ENCODE results near the gene C11orf97. TPM values are rescaled to one million over a fixed set of nuclear protein-coding genes. Genes with fewer than 3 reads are reported as not detected.

The C11orf97 gene
- total and polyA plus RNA-seq, 12 donors: 0.17 TPM; not detected in 11

DNA sequence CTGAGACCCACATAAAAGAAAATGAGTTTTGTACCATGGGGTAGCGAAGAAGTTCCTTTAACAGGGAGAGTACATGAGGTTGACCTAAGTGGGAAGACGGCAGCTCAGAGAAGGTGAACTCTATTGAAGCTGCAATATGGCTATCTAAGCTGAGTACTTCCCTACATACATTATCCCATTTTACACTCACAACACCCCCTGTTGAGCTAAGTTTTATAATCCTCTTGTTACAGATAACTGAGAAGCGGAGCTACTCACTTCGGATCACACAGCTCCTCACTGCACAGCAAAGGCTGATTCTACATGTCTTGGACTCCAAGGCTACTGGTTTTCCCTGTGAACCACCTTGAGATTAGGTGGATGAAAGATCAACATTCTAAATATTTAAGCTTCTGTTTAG lies 46.7 kb downstream of the C11orf97 start:
- Histone ChIP-seq H3K4me1 (replicated peaks in 1 of 2) (peaks cover 4 to 7% of the 10 kb centered on the region in 2 donors), H3K36me3 (replicated peaks in 1 of 2) (no peaks in the 10 kb centered on the region), H3K27me3 (no peaks in the 10 kb centered on the region), H3K4me3 (no peak overlapping the region), H3K27ac (no peak overlapping the region), H3K9me3 (replicated peaks in 1 of 3) (no peaks in the 10 kb centered on the region)
- intact Hi-C loops (cut with DNase I): no loop called here
- DNase-seq: no peak
- no peak for TF ChIP-seq POLR2A (IDR thresholded peaks at IDR 0.05)
- TF ChIP-seq, protein P1, sequence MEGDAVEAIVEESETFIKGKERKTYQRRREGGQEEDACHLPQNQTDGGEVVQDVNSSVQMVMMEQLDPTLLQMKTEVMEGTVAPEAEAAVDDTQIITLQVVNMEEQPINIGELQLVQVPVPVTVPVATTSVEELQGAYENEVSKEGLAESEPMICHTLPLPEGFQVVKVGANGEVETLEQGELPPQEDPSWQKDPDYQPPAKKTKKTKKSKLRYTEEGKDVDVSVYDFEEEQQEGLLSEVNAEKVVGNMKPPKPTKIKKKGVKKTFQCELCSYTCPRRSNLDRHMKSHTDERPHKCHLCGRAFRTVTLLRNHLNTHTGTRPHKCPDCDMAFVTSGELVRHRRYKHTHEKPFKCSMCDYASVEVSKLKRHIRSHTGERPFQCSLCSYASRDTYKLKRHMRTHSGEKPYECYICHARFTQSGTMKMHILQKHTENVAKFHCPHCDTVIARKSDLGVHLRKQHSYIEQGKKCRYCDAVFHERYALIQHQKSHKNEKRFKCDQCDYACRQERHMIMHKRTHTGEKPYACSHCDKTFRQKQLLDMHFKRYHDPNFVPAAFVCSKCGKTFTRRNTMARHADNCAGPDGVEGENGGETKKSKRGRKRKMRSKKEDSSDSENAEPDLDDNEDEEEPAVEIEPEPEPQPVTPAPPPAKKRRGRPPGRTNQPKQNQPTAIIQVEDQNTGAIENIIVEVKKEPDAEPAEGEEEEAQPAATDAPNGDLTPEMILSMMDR (IDR thresholded peaks at IDR 0.05): no peak
- 95 to 98% (median 98%) methylated on average over 4 of the region's 4 CpGs for WGBS, 4 donors

DNA sequence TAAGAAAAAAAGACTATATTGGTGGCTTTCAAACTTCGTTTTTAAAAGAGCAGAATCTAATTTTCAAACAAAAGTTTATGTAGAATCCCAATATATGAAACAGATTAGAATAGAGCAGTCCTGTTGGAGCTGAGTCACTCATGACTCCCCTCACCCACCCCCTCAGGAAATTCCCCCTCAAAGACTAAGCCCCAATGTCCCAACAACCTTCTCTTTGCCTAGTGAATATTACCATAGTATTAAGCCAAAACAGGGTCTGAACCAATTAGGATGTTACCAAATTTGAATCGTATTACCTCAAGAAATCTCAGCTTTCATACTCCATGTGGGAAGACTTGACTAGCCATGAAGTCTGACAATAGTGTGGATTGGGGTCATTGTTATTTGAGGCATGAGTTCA lies 47.1 kb downstream of the C11orf97 start:
- Histone ChIP-seq H3K27ac (no peak overlapping the region), H3K4me1 (replicated peaks in 1 of 2) (peaks cover 4 to 8% of the 10 kb centered on the region in 2 donors), H3K27me3 (no peaks in the 10 kb centered on the region), H3K36me3 (replicated peaks in 1 of 2) (no peaks in the 10 kb centered on the region), H3K9me3 (replicated peaks in 1 of 3) (no peaks in the 10 kb centered on the region), H3K4me3 (no peak overlapping the region)
- TF ChIP-seq, protein P1 (IDR thresholded peaks at IDR 0.05): no peak
- TF ChIP-seq POLR2A (IDR thresholded peaks at IDR 0.05): no peak
- intact Hi-C loops (cut with DNase I): no loop called here
- DNase-seq: no peak
- WGBS, 4 donors: 82 to 94% (median 91%) methylated on average over 2 of the region's 2 CpGs

DNA sequence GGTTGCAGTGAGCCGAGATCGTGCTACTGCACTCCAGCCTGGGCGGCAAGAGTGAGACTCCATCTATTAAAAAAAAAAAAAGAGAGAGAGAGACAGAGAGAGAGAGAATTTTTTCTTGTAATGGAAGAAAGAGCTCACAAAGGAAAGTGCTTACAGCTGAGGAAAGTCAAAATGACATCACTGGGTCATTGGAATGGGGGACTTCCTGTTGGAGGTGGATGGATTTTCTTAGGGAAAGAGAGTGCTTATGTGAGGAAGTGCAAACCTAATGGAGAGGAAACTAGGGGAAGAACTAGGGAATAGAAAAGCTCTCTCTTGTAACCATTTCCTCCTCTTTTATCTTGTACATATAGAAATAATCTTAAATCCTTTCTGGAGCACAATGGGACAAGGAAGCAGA lies 48.6 kb downstream of the C11orf97 start:
- 96 to 99% (median 97%) methylated on average over 3 of the region's 3 CpGs for WGBS, 4 donors

DNA sequence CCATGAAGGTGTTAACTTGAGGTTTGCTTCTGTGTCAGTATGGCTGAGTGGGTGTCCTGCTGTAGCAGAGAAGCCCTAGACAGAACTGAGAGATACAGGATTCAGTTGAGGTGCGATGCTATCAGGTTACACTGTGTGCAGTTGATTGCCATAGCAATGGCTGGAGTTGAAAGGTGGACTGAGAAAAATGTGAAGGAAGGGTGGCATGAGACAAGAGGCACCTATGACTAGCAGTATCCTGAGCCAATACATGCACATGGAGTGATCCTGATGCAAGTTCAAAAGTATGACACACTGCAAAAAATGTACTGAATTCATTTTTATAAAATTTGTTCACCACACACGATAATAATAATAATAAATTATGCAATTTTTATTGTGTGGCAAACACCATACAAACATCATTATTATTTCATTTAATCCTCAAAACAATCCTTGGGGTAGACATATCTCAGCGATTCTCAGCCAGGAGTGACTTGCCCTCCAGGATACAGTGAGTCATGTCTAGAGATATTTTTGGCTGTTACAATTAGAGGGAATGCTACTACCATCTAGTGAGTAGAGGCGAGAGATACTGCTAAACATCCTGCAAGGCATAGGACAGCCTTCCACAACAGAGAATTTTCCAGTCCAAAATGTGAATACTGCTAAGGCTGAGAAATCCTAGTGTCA lies 51.1 kb downstream of the C11orf97 start:
- Histone ChIP-seq H3K4me3 (no peak overlapping the region), H3K9me3 (replicated peaks in 1 of 3) (no peaks in the 10 kb centered on the region), H3K36me3 (replicated peaks in 1 of 2) (no peaks in the 10 kb centered on the region), H3K4me1 (replicated peaks in 1 of 2) (peaks cover 4 to 8% of the 10 kb centered on the region in 2 donors), H3K27ac (no peak overlapping the region), H3K27me3 (no peaks in the 10 kb centered on the region)
- WGBS, 4 donors: 38 to 47% (median 39%) methylated on average over 4 of the region's 4 CpGs
- intact Hi-C loops (cut with DNase I): loop anchor here in 1 of 2 donors (5.0 kb wide), 1 partner anchor 41 kb away; no protein-coding TSS in a partner anchor
- TF ChIP-seq POLR2A (IDR thresholded peaks at IDR 0.05): no peak
- TF ChIP-seq, protein P1 (IDR thresholded peaks at IDR 0.05): peak in 5 of 6 experiments; percentile 21 to 39 (median 26)
- DNase-seq: peak in 1 of 7 donors; percentile 7

More for the DNA sequence above, 48.6 kb downstream of the C11orf97 start:
- TF ChIP-seq, protein P1 (IDR thresholded peaks at IDR 0.05): no peak
- TF ChIP-seq POLR2A (IDR thresholded peaks at IDR 0.05): no peak
- DNase-seq: no peak
- intact Hi-C loops (cut with DNase I): loop anchor here in 1 of 2 donors (5.0 kb wide), 1 partner anchor 39 kb away; no protein-coding TSS in a partner anchor
- Histone ChIP-seq H3K36me3 (replicated peaks in 1 of 2) (no peaks in the 10 kb centered on the region), H3K27ac (no peak overlapping the region), H3K4me1 (replicated peaks in 1 of 2) (peaks cover 4 to 8% of the 10 kb centered on the region in 2 donors), H3K9me3 (replicated peaks in 1 of 3) (no peaks in the 10 kb centered on the region), H3K27me3 (no peaks in the 10 kb centered on the region), H3K4me3 (no peak overlapping the region)
